ENCODE measurements around the gene CIB4.

DNA sequence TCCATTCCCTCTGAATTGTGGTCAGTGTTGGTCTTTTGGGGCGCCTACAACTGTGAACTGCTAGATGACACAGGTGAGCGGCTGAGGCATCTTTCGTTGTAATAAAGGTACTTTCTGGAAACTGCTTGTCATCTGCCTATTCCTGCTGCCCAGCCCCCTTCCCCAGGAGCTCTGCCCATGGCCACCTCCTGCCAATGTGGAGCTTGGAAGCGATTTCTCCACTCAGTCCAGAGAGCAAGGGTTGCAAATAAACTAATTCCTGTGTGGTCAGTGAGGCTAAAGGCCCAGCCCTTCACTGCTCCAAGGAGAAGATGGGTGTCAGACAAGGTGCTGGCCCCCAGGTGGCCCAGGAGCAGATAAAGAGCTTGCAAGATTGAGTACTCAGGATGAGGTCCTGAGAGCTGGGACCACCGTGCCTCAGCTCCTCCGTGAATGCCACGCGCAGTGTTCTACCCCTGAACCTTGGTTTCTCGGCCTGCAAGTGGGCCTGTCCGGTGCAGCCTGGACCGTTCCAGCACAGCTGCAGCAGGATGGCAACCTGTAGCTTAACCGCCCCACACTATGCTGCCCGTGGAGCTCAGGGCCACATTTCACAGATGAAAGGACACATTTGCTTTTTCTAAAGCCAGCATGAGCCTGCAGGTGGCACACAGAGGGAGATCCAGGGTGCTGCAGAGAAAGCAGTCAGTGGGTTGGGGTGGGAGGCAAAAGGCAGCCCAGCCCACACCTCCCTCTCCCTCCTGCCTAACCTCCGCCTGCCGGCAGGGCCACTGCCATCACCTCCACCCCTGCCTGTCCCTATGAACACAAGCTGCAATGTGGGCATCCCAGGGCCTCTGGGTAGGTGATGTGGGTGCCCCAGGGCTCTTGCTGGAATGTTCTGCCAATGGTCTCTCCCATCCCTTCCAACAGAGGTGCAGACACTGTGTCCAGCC lies 84.6 kb downstream of the CIB4 start:
- TF ChIP-seq ZNF70 (CRISPR knock-in tag; IDR thresholded peaks at IDR 0.05) (no peak), PPARA (CRISPR knock-in tag; IDR thresholded peaks at IDR 0.05; ENCODE audit: borderline replicate concordance) (no peak), ZFP3 (CRISPR knock-in tag; IDR thresholded peaks at IDR 0.05) (no peak), ESRRG (CRISPR knock-in tag; IDR thresholded peaks at IDR 0.05) (no peak), RARB (CRISPR knock-in tag; IDR thresholded peaks at IDR 0.05) (no peak), ISL1 (CRISPR knock-in tag; IDR thresholded peaks at IDR 0.05) (no peak)
- TF ChIP-seq, protein P1, sequence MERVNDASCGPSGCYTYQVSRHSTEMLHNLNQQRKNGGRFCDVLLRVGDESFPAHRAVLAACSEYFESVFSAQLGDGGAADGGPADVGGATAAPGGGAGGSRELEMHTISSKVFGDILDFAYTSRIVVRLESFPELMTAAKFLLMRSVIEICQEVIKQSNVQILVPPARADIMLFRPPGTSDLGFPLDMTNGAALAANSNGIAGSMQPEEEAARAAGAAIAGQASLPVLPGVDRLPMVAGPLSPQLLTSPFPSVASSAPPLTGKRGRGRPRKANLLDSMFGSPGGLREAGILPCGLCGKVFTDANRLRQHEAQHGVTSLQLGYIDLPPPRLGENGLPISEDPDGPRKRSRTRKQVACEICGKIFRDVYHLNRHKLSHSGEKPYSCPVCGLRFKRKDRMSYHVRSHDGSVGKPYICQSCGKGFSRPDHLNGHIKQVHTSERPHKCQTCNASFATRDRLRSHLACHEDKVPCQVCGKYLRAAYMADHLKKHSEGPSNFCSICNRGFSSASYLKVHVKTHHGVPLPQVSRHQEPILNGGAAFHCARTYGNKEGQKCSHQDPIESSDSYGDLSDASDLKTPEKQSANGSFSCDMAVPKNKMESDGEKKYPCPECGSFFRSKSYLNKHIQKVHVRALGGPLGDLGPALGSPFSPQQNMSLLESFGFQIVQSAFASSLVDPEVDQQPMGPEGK (CRISPR knock-in tag; IDR thresholded peaks at IDR 0.05; ENCODE audit: borderline replicate concordance) = no peak
- TF ChIP-seq, protein P2, sequence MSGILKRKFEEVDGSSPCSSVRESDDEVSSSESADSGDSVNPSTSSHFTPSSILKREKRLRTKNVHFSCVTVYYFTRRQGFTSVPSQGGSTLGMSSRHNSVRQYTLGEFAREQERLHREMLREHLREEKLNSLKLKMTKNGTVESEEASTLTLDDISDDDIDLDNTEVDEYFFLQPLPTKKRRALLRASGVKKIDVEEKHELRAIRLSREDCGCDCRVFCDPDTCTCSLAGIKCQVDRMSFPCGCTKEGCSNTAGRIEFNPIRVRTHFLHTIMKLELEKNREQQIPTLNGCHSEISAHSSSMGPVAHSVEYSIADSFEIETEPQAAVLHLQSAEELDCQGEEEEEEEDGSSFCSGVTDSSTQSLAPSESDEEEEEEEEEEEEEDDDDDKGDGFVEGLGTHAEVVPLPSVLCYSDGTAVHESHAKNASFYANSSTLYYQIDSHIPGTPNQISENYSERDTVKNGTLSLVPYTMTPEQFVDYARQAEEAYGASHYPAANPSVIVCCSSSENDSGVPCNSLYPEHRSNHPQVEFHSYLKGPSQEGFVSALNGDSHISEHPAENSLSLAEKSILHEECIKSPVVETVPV (CRISPR knock-in tag; IDR thresholded peaks at IDR 0.05) = no peak
- TF ChIP-seq, protein P3, sequence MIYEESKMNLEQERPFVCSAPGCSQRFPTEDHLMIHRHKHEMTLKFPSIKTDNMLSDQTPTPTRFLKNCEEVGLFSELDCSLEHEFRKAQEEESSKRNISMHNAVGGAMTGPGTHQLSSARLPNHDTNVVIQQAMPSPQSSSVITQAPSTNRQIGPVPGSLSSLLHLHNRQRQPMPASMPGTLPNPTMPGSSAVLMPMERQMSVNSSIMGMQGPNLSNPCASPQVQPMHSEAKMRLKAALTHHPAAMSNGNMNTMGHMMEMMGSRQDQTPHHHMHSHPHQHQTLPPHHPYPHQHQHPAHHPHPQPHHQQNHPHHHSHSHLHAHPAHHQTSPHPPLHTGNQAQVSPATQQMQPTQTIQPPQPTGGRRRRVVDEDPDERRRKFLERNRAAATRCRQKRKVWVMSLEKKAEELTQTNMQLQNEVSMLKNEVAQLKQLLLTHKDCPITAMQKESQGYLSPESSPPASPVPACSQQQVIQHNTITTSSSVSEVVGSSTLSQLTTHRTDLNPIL (CRISPR knock-in tag; IDR thresholded peaks at IDR 0.05; ENCODE audit: low read depth) = no peak

Data from SK-N-SH treated with all-trans-retinoic acid at 6 μM for 48 hours (cell line).